Keratinocyte (primary cell): ENCODE measurements around the gene GTF2F1.

ENCODE experiments used
- CTCF ChIP-seq, 3 experiments: IDR thresholded peaks in 1 of 3; conservative IDR thresholded peaks in 1 of 3; optimal IDR thresholded peaks in 1 of 3; 2 replicates in 2 of 3; 3 replicates in 1 of 3; pipeline versions ENCODE3 to v1.5.1; 2011; ENCODE audit warnings: low read length in 3 of 3, mild to moderate bottlenecking in 3 of 3, moderate library complexity in 2 of 3, control low read depth in 1 of 3, inconsistent platforms in 1 of 3; ENCODE audit not compliant: insufficient read depth in 2 of 3; ENCODE audit errors: extremely low read depth in 1 of 3
- EZH2 ChIP-seq: IDR thresholded peaks from one replicate; pipeline ENCODE4 v1.6.1; 2012; ENCODE audit warnings: inconsistent platforms, mild to moderate bottlenecking, low read length, moderate library complexity

GRCh38 chr19:6373096-6373812 is 19.7 kb downstream of the GTF2F1 start:
- no peak for TF ChIP-seq CTCF (optimal IDR thresholded peaks at IDR 0.05 in 1 of 3, IDR thresholded peaks at IDR 0.05 in 1 of 3, conservative IDR thresholded peaks at IDR 0.05 in 1 of 3; ENCODE audit: extremely low read depth in 1 of 3, insufficient read depth in 2 of 3, low read length in 3 of 3)
- TF ChIP-seq EZH2, result no peak
